HG03135 (cell line): ENCODE results near the gene MS4A8.
"Not testable (repeated sequence)": the region's sequence is repeated elsewhere in the genome, so short reads cannot be mapped to it uniquely, and the experiment has no call there.

Experiments
- ATAC-seq: cut with Tn5 transposase; IDR thresholded peaks from one replicate; pipeline ENCODE4 v1.9.1; 2021; ENCODE audit warnings: mild to moderate bottlenecking, moderate library complexity; ENCODE audit not compliant: unreplicated experiment

The MS4A8 gene

DNA sequence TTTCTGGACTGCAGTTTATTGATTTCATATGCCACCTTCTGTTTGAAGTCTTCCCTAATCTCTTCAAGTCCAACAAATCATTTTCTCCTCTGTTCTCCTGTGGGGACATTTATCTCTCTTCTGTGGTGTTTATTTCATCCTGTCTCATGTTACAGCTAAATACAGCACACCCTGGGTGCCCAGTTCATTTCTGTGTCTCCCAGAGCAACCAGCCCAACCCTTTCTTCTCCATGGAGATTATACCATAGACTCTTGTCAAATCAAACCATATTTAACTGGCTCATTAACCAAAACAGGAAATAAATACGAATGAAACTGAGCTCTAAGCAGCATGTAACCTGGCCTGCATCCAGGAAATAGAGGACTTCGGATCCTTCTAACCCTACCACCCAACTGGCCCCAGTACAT lies at the start of gene MS4A8:
MS4A8 (plus strand) TSS at position 329 of the 408 bp plus-strand sequence. CDS start 1,249 bp downstream, outside the sequence.
- no peak for ATAC-seq

GRCh38 chr11:60657888-60658287 lies 41.5 kb upstream of the MS4A8 start:
- no peak for ATAC-seq

- no peak for ATAC-seq
Observed at GRCh38 chr11:60658409-60658808, 41.0 kb upstream of the MS4A8 start.

- ATAC-seq, result no peak
Observed at GRCh38 chr11:60672255-60672654, 27.2 kb upstream of the MS4A8 start.

GRCh38 chr11:60678231-60678630 lies 21.2 kb upstream of the MS4A8 start:
- not testable (repeated sequence) for ATAC-seq

- no peak for ATAC-seq
Observed at GRCh38 chr11:60679879-60680278, 19.5 kb upstream of the MS4A8 start.

- no peak for ATAC-seq
Observed at GRCh38 chr11:60680455-60681119, 18.8 kb upstream of the MS4A8 start.

GRCh38 chr11:60684541-60684848 lies 14.9 kb upstream of the MS4A8 start:
- ATAC-seq, result not testable (repeated sequence)

GRCh38 chr11:60691661-60692060 lies 7.8 kb upstream of the MS4A8 start:
- no peak for ATAC-seq

- ATAC-seq, result no peak
Observed at GRCh38 chr11:60699936-60700335, 524 bp downstream of the MS4A8 start.

DNA sequence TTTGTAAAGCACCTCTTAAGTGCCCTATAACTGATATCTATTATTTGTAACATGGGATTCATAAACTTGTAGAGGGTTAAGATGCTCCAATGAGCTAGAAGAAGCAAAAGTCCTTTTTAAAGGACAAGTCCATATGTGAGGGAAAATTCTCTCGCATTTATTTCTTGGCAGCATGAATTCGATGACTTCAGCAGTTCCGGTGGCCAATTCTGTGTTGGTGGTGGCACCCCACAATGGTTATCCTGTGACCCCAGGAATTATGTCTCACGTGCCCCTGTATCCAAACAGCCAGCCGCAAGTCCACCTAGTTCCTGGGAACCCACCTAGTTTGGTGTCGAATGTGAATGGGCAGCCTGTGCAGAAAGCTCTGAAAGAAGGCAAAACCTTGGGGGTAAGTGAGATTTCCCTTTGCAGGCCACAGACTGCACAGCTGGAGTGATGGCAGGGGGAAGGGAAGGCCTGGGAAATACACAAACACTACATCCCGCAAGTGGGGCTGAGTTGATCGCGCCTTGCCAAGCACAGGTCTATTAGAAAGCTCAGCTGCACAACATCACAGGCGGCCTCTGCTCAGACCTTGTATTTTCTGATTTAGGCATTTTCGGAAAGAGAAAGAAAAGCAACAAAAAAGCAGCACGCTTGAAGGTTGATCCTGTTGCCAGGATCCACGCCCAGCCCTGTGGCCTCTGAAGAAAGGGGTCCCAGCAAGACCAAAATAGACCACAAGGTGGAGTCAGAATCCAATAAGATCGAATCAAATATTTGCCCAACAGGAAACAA lies 1.5 kb downstream of the MS4A8 start:
- no peak for ATAC-seq

DNA sequence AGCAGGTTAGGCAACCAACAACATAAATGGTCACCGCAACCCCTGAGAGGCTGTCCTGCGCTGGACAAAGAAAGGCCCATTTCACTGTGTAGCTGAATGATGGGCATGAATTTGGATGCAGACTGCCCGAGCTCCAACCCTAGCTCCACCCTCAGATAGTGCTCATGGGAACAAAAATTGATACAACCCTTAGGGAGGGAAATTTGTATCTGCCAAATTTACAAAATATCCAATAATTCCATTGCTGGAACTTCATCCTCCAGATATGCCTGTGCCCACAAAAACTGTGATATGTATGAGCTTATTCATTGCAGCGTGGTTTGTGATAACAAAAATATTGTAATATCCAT lies 2.0 kb downstream of the MS4A8 start:
- no peak for ATAC-seq

GRCh38 chr11:60703374-60703773 lies 4.0 kb downstream of the MS4A8 start:
- no peak for ATAC-seq

GRCh38 chr11:60705895-60706294 lies 6.5 kb downstream of the MS4A8 start:
- no peak for ATAC-seq

- ATAC-seq, result no peak
Observed at GRCh38 chr11:60706931-60707330, 7.5 kb downstream of the MS4A8 start.

DNA sequence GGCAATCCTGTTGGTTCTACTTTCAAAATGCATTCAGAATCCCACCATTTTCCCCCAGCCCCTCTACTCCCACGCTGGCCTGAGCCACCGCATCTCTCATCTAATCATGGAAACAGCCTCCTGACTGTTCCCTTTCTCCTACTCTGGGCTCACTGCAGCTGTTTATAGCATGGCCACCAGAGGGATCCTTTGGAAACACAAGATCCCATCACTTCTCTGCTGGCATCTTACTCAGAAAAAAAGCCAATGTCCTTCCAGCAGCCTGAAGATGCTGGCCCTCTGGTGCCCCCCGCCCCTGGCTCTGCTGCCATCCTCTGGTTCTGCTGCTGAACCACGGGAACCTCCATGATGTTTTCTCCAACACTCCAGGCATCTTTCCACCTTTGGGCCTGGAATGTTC lies 11.1 kb downstream of the MS4A8 start:
- ATAC-seq, result no peak

DNA sequence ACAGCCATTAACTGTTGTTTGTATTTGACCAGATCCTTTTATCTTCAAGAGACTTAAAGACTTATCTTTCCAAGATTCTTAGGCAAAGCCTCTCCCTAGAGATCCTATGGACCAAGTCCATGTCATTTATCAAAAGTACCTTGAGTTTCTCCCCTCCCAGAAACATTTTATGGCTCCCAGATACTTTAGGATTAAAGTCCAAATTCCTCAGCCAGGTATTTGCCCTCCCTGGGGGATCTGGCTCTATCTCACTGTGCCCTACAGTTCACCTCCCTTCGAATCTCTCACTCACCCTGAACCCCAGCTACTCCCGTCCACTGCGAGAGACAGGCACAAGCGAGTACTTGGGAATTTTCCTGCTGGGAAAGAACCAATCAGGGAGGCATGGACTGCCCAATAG lies 11.9 kb downstream of the MS4A8 start:
- no peak for ATAC-seq

- not testable (repeated sequence) for ATAC-seq
Observed at GRCh38 chr11:60713423-60713822, 14.0 kb downstream of the MS4A8 start.

GRCh38 chr11:60717956-60718355 lies 18.5 kb downstream of the MS4A8 start:
- ATAC-seq, result no peak

GRCh38 chr11:60718524-60719316 lies 19.3 kb downstream of the MS4A8 start:
- ATAC-seq, result no peak

GRCh38 chr11:60719391-60719790 lies 20.0 kb downstream of the MS4A8 start:
- no peak for ATAC-seq

GRCh38 chr11:60720460-60720859 lies 21.0 kb downstream of the MS4A8 start:
- ATAC-seq, result no peak
